Suprapubic skin (tissue), 4 donors: ENCODE data around the gene NDFIP1.

Source experiments
- EP300 ChIP-seq: sonication (generic); formaldehyde crosslinking; IDR thresholded peaks from one replicate; pipeline ENCODE4 v1.6.1; 2017; ENCODE audit warnings: antibody characterized with exemption
- POLR2A ChIP-seq, 2 donors: fragments of 450-650 bp; IDR thresholded peaks; one replicate each; pipeline ENCODE4 v1.6.1; 2017; ENCODE audit warnings: antibody characterized with exemption in 2 of 2, mild to moderate bottlenecking in 2 of 2, moderate library complexity in 2 of 2
- POLR2AphosphoS5 ChIP-seq, 3 donors: sonication (generic); formaldehyde crosslinking; IDR thresholded peaks; one replicate each; pipeline ENCODE4 v1.6.1; 2017; ENCODE audit warnings: antibody characterized with exemption in 3 of 3
- TF ChIP-seq, protein P1 (sequence below), 2 donors: fragments of 200-600 bp in 1 of 2; fragments of 450-650 bp in 1 of 2; sonication (generic) in 1 of 2; IDR thresholded peaks; one replicate each; pipeline ENCODE4 v1.5.1; 2016 to 2019; ENCODE audit warnings: antibody characterized with exemption in 2 of 2, mild to moderate bottlenecking in 1 of 2, moderate library complexity in 1 of 2

DNA sequence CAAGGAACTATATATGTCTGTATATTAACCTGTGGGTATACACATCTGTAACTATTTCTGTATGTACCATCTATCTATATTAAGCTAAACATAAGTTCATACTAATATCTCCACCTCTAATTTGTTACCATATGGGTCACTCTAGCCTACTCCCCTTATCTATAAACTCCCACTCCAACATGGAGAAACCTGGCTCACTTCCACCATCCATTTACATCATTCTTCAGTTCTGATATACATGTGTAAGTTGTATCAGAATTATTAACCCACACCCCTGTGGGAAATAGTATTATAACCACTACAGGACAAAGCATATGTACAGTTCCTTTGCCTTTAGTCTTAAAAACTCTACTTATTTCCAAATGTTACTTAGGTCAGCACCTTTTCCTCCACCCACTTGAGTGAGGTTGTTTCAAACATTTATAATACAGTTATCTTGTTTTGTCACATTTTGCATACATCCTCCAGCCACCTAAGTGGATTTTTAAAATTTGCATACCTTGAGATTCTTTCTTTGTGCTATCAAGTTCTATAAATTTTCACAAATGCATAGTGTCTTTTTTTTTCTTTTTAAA is 10.6 kb downstream of the NDFIP1 start:
- TF ChIP-seq, protein P1, sequence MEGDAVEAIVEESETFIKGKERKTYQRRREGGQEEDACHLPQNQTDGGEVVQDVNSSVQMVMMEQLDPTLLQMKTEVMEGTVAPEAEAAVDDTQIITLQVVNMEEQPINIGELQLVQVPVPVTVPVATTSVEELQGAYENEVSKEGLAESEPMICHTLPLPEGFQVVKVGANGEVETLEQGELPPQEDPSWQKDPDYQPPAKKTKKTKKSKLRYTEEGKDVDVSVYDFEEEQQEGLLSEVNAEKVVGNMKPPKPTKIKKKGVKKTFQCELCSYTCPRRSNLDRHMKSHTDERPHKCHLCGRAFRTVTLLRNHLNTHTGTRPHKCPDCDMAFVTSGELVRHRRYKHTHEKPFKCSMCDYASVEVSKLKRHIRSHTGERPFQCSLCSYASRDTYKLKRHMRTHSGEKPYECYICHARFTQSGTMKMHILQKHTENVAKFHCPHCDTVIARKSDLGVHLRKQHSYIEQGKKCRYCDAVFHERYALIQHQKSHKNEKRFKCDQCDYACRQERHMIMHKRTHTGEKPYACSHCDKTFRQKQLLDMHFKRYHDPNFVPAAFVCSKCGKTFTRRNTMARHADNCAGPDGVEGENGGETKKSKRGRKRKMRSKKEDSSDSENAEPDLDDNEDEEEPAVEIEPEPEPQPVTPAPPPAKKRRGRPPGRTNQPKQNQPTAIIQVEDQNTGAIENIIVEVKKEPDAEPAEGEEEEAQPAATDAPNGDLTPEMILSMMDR (IDR thresholded peaks at IDR 0.05) = no peak
- no peak for TF ChIP-seq POLR2A (IDR thresholded peaks at IDR 0.05)
- no peak for TF ChIP-seq POLR2AphosphoS5 (IDR thresholded peaks at IDR 0.05)
- no peak for TF ChIP-seq EP300
